ENCODE measurements around the gene ACOD1. TPM values are rescaled to one million over a fixed set of nuclear protein-coding genes. Genes with fewer than 3 reads are reported as not detected.

ACOD1 gene
- total and polyA plus RNA-seq, 2 of the 13 experiments (the other 11 are each of a cell fraction or from before 2014, with no cell fraction given), result not detected

- TF ChIP-seq MATR3 (CRISPR knock-in tag; IDR thresholded peaks at IDR 0.05) (no peak), ZNF547 (CRISPR knock-in tag; IDR thresholded peaks at IDR 0.05) (no peak), ZBTB43 (CRISPR knock-in tag; conservative IDR thresholded peaks at IDR 0.05) (0 out of 2 replicates have a peak, but pooled peaks have one; percentile 39), FOXP1 (IDR thresholded peaks at IDR 0.05) (no peak), FOXP1 (CRISPR knock-in tag; IDR thresholded peaks at IDR 0.05) (peak; percentile 49; the same call in 1 of the 2 replicates), TEF (CRISPR knock-in tag; IDR thresholded peaks at IDR 0.05) (no peak), SMAD3 (CRISPR knock-in tag; IDR thresholded peaks at IDR 0.05) (no peak), SCMH1 (CRISPR knock-in tag; IDR thresholded peaks at IDR 0.05; ENCODE audit: borderline replicate concordance) (no peak), BRD4 (CRISPR knock-in tag; IDR thresholded peaks at IDR 0.05) (no peak), MXI1 (IDR thresholded peaks at IDR 0.05; ENCODE audit: borderline replicate concordance, low read depth, low read length) (peak; percentile 41; the same call in 1 of the 3 replicates), TMF1 (CRISPR knock-in tag; IDR thresholded peaks at IDR 0.05; ENCODE audit: low read depth) (no peak), FOSL2 (CRISPR knock-in tag; IDR thresholded peaks at IDR 0.05) (0 out of 2 replicates have a peak, but pooled peaks have one; percentile 10), NFE2L1 (CRISPR knock-in tag; IDR thresholded peaks at IDR 0.05; ENCODE audit: borderline replicate concordance) (no peak), FOXO1 (CRISPR knock-in tag; IDR thresholded peaks at IDR 0.05) (peak; percentile 56; the same call in 1 of the 2 replicates), ZEB1 (IDR thresholded peaks at IDR 0.05; ENCODE audit: insufficient replicate concordance, low read depth) (no peak), NFIC (IDR thresholded peaks at IDR 0.05; ENCODE audit: low read length) (no peak), SAP130 (CRISPR knock-in tag; IDR thresholded peaks at IDR 0.05; ENCODE audit: low read depth) (peak; percentile 78), CSRNP1 (CRISPR knock-in tag; IDR thresholded peaks at IDR 0.05) (no peak), GABPA (IDR thresholded peaks at IDR 0.05; ENCODE audit: low read depth, low read length) (no peak), GABPA (CRISPR knock-in tag; IDR thresholded peaks at IDR 0.05; ENCODE audit: low read depth) (0 out of 2 replicates have a peak, but pooled peaks have one; percentile 9), ZBTB39 (CRISPR knock-in tag; IDR thresholded peaks at IDR 0.05) (no peak), CREB1 (IDR thresholded peaks at IDR 0.05) (peak; percentile 45; the same call in 1 of the 2 replicates), CREB1 (CRISPR knock-in tag; IDR thresholded peaks at IDR 0.05) (no peak), TOE1 (CRISPR knock-in tag; IDR thresholded peaks at IDR 0.05) (no peak), KLF12 (CRISPR knock-in tag; IDR thresholded peaks at IDR 0.05; ENCODE audit: borderline replicate concordance) (no peak)
These were observed 33.8 kb downstream of the ACOD1 start (continued) for GRCh38 chr13:76982061-76982460.
